GM23338 (cell line): ENCODE data around the gene FOXF1. TPM values are rescaled to one million over a fixed set of nuclear protein-coding genes. Genes with fewer than 3 reads are reported as not detected.

Experiments
- ATAC-seq: fragments of 200-7000 bp; cut with Tn5 transposase; 3 replicates; pipeline ENCODE4 v1.9.1; 2020
- DNase-seq: peaks from one replicate; pipeline ENCODE4 v3.0.0-alpha.2; 2015; ENCODE audit warnings: low spot score
- H2AFZ ChIP-seq: fragments of 200-600 bp; sonication (generic); 2 replicates; pipeline ENCODE4 v1.8.0; 2016; ENCODE audit warnings: antibody characterized with exemption, mild to moderate bottlenecking, moderate library complexity
- H3F3A ChIP-seq: fragments of 200-600 bp; sonication (generic); replicated peaks from 2 replicates; pipeline ENCODE4 v1.8.0; 2017; ENCODE audit warnings: antibody characterized with exemption, mixed run types, low read depth
- H3K27ac ChIP-seq: fragments of 200-600 bp; sonication (generic); 2 replicates; pipeline ENCODE4 v1.6.1; 2016; ENCODE audit warnings: low read depth
- H3K27me3 ChIP-seq: fragments of 200-600 bp; sonication (generic); 2 replicates; pipeline ENCODE4 v1.8.0; 2016; ENCODE audit warnings: mild to moderate bottlenecking, mixed run types, moderate library complexity; ENCODE audit not compliant: insufficient read depth
- H3K36me3 ChIP-seq: fragments of 200-600 bp; sonication (generic); 2 replicates; pipeline ENCODE4 v1.8.0; 2016; ENCODE audit warnings: mild to moderate bottlenecking; ENCODE audit not compliant: insufficient read depth
- H3K4me1 ChIP-seq: fragments of 200-600 bp; sonication (generic); 2 replicates; pipeline ENCODE4 v1.8.0; 2016; ENCODE audit warnings: mild to moderate bottlenecking, moderate library complexity; ENCODE audit not compliant: insufficient read depth
- H3K4me2 ChIP-seq: fragments of 200-600 bp; sonication (generic); 2 replicates; pipeline ENCODE4 v1.7.1; 2017; ENCODE audit warnings: mixed run types
- H3K4me3 ChIP-seq: fragments of 200-600 bp; sonication (generic); 2 replicates; pipeline ENCODE4 v1.6.1; 2016; ENCODE audit warnings: mixed run types
- H3K79me2 ChIP-seq: fragments of 200-600 bp; sonication (generic); replicated peaks from 2 replicates; pipeline ENCODE4 v1.8.0; 2017; ENCODE audit warnings: mild to moderate bottlenecking; ENCODE audit not compliant: insufficient read depth
- H3K9me2 ChIP-seq: fragments of 200-600 bp; sonication (generic); 2 replicates; pipeline ENCODE4 v1.8.0; 2017; ENCODE audit not compliant: insufficient read depth
- H4K20me1 ChIP-seq: fragments of 200-600 bp; sonication (generic); replicated peaks from 2 replicates; pipeline ENCODE4 v1.8.0; 2017; ENCODE audit warnings: mild to moderate bottlenecking; ENCODE audit not compliant: insufficient read depth
- H3K27ac Mint-ChIP-seq: 2 replicates; pipeline ENCODE4 v1.8.0; 2020; ENCODE audit warnings: inconsistent platforms, mild to moderate bottlenecking, moderate library complexity, mixed read lengths
- H3K27me3 Mint-ChIP-seq: 3 replicates; pipeline ENCODE4 v1.8.0; 2022; ENCODE audit warnings: low read depth, mild to moderate bottlenecking, moderate library complexity, mixed read lengths, inconsistent platforms; ENCODE audit not compliant: insufficient read depth, poor library complexity
- H3K36me3 Mint-ChIP-seq: 3 replicates; pipeline ENCODE4 v1.8.0; 2021; ENCODE audit warnings: low read depth, mild to moderate bottlenecking, inconsistent platforms, moderate library complexity, mixed read lengths
- H3K4me1 Mint-ChIP-seq: 3 replicates; pipeline ENCODE4 v1.8.0; 2020; ENCODE audit warnings: mild to moderate bottlenecking, inconsistent platforms, mixed read lengths
- H3K4me3 Mint-ChIP-seq: 3 replicates; pipeline ENCODE4 v1.8.0; 2021; ENCODE audit warnings: moderate library complexity, mild to moderate bottlenecking, inconsistent platforms, mixed read lengths
- H3K9me3 Mint-ChIP-seq: 3 replicates; pipeline ENCODE4 v1.8.0; 2020; ENCODE audit warnings: moderate library complexity, mild to moderate bottlenecking, inconsistent platforms, mixed read lengths
- CREB1 ChIP-seq: fragments of 250-450 bp; sonication (Bioruptor Pico); IDR thresholded peaks from 2 replicates; pipeline ENCODE4 v1.5.0; 2020; ENCODE audit warnings: low read depth, mild to moderate bottlenecking, moderate library complexity
- EZH2 ChIP-seq: fragments of 200-600 bp; sonication (generic); IDR thresholded peaks from one replicate; pipeline ENCODE4 v1.8.0; 2017; ENCODE audit warnings: antibody characterized with exemption, mild to moderate bottlenecking, low read depth; ENCODE audit not compliant: unreplicated experiment
- POLR2AphosphoS5 ChIP-seq: IDR thresholded peaks from 2 replicates; pipeline ENCODE4 v1.6.1; 2016; ENCODE audit warnings: antibody characterized with exemption, low read depth
- STAT1 ChIP-seq: IDR thresholded peaks from one replicate; pipeline ENCODE4 v1.6.1; 2016; ENCODE audit warnings: antibody characterized with exemption; ENCODE audit not compliant: unreplicated experiment
- ZNF114 ChIP-seq: fragments of 250-450 bp; sonication (Bioruptor Pico); IDR thresholded peaks from 2 replicates; pipeline ENCODE4 v1.5.0; 2020; ENCODE audit warnings: mild to moderate bottlenecking, moderate library complexity
- ZNF331 ChIP-seq: fragments of 250-450 bp; sonication (Bioruptor Pico); IDR thresholded peaks from 2 replicates; pipeline ENCODE4 v1.5.0; 2020; ENCODE audit warnings: low read depth, mild to moderate bottlenecking, moderate library complexity
- polyA plus RNA-seq: library from polyadenylated mRNA; unstranded; fragments of >200 nt; fragmentation: Nextera tagmentation; extraction: Ambion mirVana; gene quantifications from 2 replicates; pipeline ENCODE4 v1.2.1, GENCODE V29; 2016
- total RNA-seq: library from RNA; depleted of rRNA; stranded (reverse); fragments of >200 nt; shearing (Covaris generic); gene quantifications from 2 replicates; pipeline ENCODE4 v1.2.3, GENCODE V29; 2014
- TF ChIP-seq, protein P1 (sequence below): fragments of 250-450 bp; sonication (Bioruptor Pico); IDR thresholded peaks from 2 replicates; pipeline ENCODE4 v1.5.0; 2020; ENCODE audit warnings: mild to moderate bottlenecking, moderate library complexity
- TF ChIP-seq, protein P2 (sequence below): IDR thresholded peaks from 2 replicates; pipeline ENCODE4 v1.6.1; 2016; ENCODE audit warnings: antibody characterized with exemption

FOXF1 gene
- total and polyA plus RNA-seq, 2 experiments from 2014 or later = 0.10 to 0.15 TPM

DNA sequence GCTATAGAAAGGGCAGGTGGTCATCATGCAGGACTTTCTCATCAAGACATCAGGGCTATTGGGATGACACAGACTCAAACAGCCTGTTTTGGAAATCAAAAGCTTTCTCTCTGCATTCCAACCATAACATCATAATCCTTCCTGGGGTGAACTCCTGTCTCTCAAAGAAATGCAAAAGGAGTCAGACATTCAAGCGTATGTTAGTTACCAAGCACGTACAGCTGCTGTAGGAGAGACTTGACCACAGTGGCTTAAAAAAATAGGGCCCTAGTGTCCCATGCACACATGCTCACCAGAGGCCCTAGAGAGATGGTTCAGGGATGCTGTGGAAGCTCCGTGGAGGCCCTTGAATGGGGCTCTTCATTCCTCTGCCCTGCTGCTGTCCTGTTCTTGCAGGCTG lies 24.6 kb upstream of the FOXF1 start (continued):
- TF ChIP-seq, protein P1, sequence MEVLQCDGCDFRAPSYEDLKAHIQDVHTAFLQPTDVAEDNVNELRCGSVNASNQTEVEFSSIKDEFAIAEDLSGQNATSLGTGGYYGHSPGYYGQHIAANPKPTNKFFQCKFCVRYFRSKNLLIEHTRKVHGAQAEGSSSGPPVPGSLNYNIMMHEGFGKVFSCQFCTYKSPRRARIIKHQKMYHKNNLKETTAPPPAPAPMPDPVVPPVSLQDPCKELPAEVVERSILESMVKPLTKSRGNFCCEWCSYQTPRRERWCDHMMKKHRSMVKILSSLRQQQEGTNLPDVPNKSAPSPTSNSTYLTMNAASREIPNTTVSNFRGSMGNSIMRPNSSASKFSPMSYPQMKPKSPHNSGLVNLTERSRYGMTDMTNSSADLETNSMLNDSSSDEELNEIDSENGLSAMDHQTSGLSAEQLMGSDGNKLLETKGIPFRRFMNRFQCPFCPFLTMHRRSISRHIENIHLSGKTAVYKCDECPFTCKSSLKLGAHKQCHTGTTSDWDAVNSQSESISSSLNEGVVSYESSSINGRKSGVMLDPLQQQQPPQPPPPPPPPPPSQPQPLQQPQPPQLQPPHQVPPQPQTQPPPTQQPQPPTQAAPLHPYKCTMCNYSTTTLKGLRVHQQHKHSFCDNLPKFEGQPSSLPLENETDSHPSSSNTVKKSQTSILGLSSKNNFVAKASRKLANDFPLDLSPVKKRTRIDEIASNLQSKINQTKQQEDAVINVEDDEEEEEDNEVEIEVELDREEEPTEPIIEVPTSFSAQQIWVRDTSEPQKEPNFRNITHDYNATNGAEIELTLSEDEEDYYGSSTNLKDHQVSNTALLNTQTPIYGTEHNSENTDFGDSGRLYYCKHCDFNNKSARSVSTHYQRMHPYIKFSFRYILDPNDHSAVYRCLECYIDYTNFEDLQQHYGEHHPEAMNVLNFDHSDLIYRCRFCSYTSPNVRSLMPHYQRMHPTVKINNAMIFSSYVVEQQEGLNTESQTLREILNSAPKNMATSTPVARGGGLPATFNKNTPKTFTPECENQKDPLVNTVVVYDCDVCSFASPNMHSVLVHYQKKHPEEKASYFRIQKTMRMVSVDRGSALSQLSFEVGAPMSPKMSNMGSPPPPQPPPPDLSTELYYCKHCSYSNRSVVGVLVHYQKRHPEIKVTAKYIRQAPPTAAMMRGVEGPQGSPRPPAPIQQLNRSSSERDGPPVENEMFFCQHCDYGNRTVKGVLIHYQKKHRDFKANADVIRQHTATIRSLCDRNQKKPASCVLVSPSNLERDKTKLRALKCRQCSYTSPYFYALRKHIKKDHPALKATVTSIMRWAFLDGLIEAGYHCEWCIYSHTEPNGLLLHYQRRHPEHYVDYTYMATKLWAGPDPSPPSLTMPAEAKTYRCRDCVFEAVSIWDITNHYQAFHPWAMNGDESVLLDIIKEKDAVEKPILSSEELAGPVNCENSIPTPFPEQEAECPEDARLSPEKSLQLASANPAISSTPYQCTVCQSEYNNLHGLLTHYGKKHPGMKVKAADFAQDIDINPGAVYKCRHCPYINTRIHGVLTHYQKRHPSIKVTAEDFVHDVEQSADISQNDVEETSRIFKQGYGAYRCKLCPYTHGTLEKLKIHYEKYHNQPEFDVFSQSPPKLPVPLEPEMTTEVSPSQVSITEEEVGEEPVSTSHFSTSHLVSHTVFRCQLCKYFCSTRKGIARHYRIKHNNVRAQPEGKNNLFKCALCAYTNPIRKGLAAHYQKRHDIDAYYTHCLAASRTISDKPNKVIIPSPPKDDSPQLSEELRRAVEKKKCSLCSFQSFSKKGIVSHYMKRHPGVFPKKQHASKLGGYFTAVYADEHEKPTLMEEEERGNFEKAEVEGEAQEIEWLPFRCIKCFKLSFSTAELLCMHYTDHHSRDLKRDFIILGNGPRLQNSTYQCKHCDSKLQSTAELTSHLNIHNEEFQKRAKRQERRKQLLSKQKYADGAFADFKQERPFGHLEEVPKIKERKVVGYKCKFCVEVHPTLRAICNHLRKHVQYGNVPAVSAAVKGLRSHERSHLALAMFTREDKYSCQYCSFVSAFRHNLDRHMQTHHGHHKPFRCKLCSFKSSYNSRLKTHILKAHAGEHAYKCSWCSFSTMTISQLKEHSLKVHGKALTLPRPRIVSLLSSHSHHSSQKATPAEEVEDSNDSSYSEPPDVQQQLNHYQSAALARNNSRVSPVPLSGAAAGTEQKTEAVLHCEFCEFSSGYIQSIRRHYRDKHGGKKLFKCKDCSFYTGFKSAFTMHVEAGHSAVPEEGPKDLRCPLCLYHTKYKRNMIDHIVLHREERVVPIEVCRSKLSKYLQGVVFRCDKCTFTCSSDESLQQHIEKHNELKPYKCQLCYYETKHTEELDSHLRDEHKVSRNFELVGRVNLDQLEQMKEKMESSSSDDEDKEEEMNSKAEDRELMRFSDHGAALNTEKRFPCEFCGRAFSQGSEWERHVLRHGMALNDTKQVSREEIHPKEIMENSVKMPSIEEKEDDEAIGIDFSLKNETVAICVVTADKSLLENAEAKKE (CRISPR knock-in tag) = no peak
- TF ChIP-seq EZH2 = no peak
- TF ChIP-seq ZNF114 (CRISPR knock-in tag) = no peak

DNA sequence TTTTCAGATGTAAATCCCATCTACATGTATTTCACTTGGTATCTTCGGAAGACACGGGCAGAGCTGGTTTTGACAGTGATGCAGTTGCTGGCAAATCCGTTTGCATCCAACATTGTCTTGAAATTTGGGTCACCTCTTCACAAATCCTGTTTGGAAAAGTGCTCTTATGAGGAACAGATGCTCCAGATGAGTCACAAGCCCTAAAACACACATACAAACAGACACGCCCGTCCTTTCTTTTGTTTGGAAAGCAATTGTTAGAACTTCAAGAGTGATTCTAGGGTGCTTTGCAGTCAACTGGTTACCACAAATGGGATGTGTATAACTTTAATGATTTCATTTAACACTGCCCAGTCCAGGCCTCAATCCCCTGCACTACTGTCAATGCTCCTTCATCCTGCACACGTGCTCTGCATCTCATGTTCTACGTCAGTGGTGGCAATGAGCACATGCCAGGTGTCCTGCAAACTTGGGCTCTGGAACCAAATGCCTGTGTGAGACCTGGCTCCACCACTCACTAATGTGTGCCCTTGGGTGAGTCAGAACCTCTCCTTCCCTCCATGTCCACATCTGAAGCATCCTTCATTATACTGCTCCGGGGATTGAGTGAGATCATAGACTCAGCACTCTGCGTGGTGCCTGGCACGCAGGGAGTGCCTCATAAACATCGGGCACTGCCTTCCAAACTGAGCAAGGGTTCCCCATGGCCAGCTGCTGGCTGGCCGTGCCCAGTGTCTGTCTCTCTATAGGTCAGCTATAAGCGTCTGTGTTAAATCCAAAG lies 19.3 kb upstream of the FOXF1 start:
- Histone ChIP-seq H3K4me1 (peaks cover 16% of the 10 kb centered on the region; the same call in 1 of the 2 replicates), H3K79me2 (no peaks in the 10 kb centered on the region), H3F3A (peaks cover 4% of the 10 kb centered on the region; the same call in 1 of the 2 replicates), H3K4me2 (no peak overlapping the region), H3K27me3 (peaks cover 65% of the 10 kb centered on the region), H2AFZ (no peak overlapping the region), H3K4me3 (no peak overlapping the region), H4K20me1 (peaks cover 13% of the 10 kb centered on the region; the same call in 1 of the 2 replicates), H3K27ac (no peak overlapping the region), H3K9me2 (no peaks in the 10 kb centered on the region), H3K36me3 (no peaks in the 10 kb centered on the region)
- no peaks in the 10 kb centered on the region for H3K36me3 Mint-ChIP-seq
- DNase-seq (no peak), ATAC-seq (no peak)
- no peak overlapping the region for H3K4me3 Mint-ChIP-seq
- H3K27ac Mint-ChIP-seq = no peak overlapping the region
- no peaks in the 10 kb centered on the region for H3K9me3 Mint-ChIP-seq
- peaks cover 21% of the 10 kb centered on the region for H3K4me1 Mint-ChIP-seq
- TF ChIP-seq POLR2AphosphoS5 (no peak), CREB1 (CRISPR knock-in tag) (no peak), ZNF114 (CRISPR knock-in tag) (no peak), ZNF331 (no peak), STAT1 (no peak)
- TF ChIP-seq, protein P2, sequence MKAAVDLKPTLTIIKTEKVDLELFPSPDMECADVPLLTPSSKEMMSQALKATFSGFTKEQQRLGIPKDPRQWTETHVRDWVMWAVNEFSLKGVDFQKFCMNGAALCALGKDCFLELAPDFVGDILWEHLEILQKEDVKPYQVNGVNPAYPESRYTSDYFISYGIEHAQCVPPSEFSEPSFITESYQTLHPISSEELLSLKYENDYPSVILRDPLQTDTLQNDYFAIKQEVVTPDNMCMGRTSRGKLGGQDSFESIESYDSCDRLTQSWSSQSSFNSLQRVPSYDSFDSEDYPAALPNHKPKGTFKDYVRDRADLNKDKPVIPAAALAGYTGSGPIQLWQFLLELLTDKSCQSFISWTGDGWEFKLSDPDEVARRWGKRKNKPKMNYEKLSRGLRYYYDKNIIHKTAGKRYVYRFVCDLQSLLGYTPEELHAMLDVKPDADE = no peak
- peaks cover 68% of the 10 kb centered on the region for H3K27me3 Mint-ChIP-seq
